Dendritic cell treated with granulocyte-macrophage colony-stimulating factor and Interleukin-4, amounts not matched to agents 40 ng/mL and 50 ng/mL, for 4 days (primary cell): ENCODE results near the gene EHD4.

Experiments
- H3K27ac Mint-ChIP-seq: one replicate; pipeline ENCODE4 v1.8.0; 2022; ENCODE audit warnings: mild to moderate bottlenecking, mixed read lengths
- H3K27me3 Mint-ChIP-seq: one replicate; pipeline ENCODE4 v1.8.0; 2022; ENCODE audit warnings: mild to moderate bottlenecking, mixed read lengths
- H3K36me3 Mint-ChIP-seq: one replicate; pipeline ENCODE4 v1.8.0; 2022; ENCODE audit warnings: low read depth, mixed read lengths
- H3K4me1 Mint-ChIP-seq: one replicate; pipeline ENCODE4 v1.8.0; 2022; ENCODE audit warnings: low read depth, mixed read lengths
- H3K4me3 Mint-ChIP-seq: one replicate; pipeline ENCODE4 v1.8.0; 2022; ENCODE audit warnings: mild to moderate bottlenecking, moderate library complexity, mixed read lengths
- H3K9me3 Mint-ChIP-seq: one replicate; pipeline ENCODE4 v1.8.0; 2022; ENCODE audit warnings: mixed read lengths
- intact Hi-C: fragments of 100-400 bp; cut with micrococcal nuclease; formaldehyde crosslinking; loops from one replicate; pipeline ENCODE4 v1.15.0; 2022

EHD4 gene

GRCh38 chr15:41980654-41981323 lies 8.4 kb upstream of the EHD4 start:
- no peaks in the 10 kb centered on the region for H3K9me3 Mint-ChIP-seq
- H3K27ac Mint-ChIP-seq: no peak overlapping the region
- intact Hi-C loops: no loop called here
- H3K36me3 Mint-ChIP-seq: no peaks in the 10 kb centered on the region
- no peaks in the 10 kb centered on the region for H3K27me3 Mint-ChIP-seq
- H3K4me1 Mint-ChIP-seq: peaks cover 13% of the 10 kb centered on the region
- no peak overlapping the region for H3K4me3 Mint-ChIP-seq

- no peaks in the 10 kb centered on the region for H3K36me3 Mint-ChIP-seq
Measured at GRCh38 chr15:41979493-41980266, 7.3 kb upstream of the EHD4 start.

GRCh38 chr15:41978534-41978933 lies 6.2 kb upstream of the EHD4 start:
- Mint-ChIP-seq H3K27ac (no peak overlapping the region), H3K4me3 (no peak overlapping the region), H3K9me3 (no peaks in the 10 kb centered on the region), H3K27me3 (no peaks in the 10 kb centered on the region), H3K36me3 (no peaks in the 10 kb centered on the region), H3K4me1 (peaks cover 27% of the 10 kb centered on the region)
- intact Hi-C loops: no loop called here

More at GRCh38 chr15:41979493-41980266, 7.3 kb upstream of the EHD4 start:
- Mint-ChIP-seq H3K27me3 (no peaks in the 10 kb centered on the region), H3K9me3 (no peaks in the 10 kb centered on the region), H3K27ac (no peak overlapping the region), H3K4me1 (peaks cover 16% of the 10 kb centered on the region), H3K4me3 (no peak overlapping the region)
- intact Hi-C loops: no loop called here

- Mint-ChIP-seq H3K9me3 (no peaks in the 10 kb centered on the region), H3K36me3 (no peaks in the 10 kb centered on the region), H3K4me1 (peaks cover 33% of the 10 kb centered on the region), H3K27me3 (no peaks in the 10 kb centered on the region), H3K27ac (no peak overlapping the region), H3K4me3 (no peak overlapping the region)
- intact Hi-C loops: no loop called here
Measured at GRCh38 chr15:41977757-41978383, 5.5 kb upstream of the EHD4 start.

GRCh38 chr15:41975669-41976068 lies 3.3 kb upstream of the EHD4 start:
- no peaks in the 10 kb centered on the region for H3K9me3 Mint-ChIP-seq
- H3K4me3 Mint-ChIP-seq: no peak overlapping the region
- no peaks in the 10 kb centered on the region for H3K27me3 Mint-ChIP-seq
- intact Hi-C loops: no loop called here
- peaks cover 14% of the 10 kb centered on the region for H3K36me3 Mint-ChIP-seq
- H3K27ac Mint-ChIP-seq: no peak overlapping the region
- H3K4me1 Mint-ChIP-seq: peaks cover 26% of the 10 kb centered on the region

DNA sequence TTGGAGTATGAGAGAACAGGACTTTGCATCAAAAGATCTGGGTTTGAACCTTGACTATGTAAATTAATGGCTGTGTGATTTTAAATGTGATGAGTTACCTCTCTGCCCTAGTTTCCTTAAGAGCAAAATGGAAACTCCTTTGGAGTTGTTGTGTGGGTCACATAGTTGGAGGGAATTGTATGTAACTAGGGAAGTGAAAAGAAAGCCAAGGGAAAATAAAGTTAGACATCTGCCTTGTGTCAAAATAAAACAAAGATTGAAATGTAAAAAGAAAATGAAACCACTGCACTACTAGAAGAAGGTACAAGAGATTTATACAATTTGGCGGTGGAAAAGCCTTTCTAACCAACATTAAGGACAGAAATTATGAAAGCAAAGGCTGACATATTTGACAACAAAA lies 1.7 kb upstream of the EHD4 start:
- intact Hi-C loops: loop anchor here (5.0 kb wide), 1 partner anchor 202 kb away; the partner anchor contains the start of gene MAPKBP1
- Mint-ChIP-seq H3K4me3 (no peak overlapping the region), H3K27ac (peak overlapping the region; percentile 93), H3K36me3 (peaks cover 25% of the 10 kb centered on the region), H3K27me3 (no peaks in the 10 kb centered on the region), H3K9me3 (no peaks in the 10 kb centered on the region), H3K4me1 (peaks cover 36% of the 10 kb centered on the region)

DNA sequence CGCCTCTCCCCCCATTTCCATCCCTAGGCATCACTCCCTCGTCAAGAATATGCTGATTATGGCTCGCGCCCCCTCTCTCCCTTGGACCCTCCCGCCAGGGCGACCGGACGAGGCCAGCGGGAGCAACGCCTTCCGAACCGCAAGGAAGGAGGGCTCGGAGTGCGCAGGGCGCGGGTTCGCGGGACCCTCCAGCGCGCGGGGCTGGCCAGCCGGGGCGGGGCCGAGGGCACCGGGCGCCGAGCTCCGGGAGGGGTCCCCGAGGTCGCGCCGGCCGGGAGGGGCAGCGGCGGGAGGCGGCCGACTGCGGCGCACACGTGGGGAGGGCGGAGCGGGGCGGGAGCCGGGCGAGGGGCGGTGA lies 483 bp downstream of the EHD4 start:
- H3K36me3 Mint-ChIP-seq: peaks cover 44% of the 10 kb centered on the region
- H3K4me1 Mint-ChIP-seq: peaks cover 57% of the 10 kb centered on the region

DNA sequence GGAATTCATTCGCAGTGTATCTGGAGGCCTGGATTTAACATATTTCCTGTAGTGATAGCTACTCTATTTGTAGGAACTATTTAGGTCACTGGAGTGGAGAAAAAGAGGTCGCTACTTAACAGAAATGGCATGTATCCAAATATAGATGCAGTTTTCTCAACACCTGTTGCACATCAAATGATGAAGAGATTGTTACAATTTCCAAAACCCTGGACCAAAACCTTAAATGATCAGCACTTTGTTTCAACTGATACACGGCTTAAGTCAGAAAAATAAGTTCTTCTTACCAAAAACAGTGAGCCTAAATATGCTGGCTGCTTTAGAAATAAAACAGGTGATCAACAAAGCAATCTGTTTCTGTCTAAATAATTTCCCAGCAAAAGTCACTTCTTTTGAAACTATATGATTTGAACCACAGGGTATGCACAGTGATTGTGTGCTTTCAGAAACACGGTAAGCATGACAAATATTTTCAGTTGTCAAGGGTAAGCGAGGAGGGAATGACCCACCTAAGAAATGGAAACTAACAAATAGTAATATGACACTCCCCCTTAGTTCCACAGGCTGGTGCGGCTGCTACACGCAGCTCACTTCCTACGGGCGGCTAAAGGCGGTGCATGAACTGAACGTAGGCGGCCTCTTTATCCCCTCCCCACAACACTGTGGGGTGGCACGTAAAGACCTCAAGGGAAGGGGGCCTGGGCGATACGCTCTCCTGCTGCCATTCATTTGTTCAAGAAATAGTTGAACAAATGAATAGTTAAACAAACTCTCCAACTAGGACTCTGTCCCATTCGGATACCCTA lies 1.1 kb downstream of the EHD4 start:
- intact Hi-C loops: loop anchor here (5.0 kb wide), 1 partner anchor 199 kb away; the partner anchor contains the start of gene MAPKBP1
- peak overlapping the region; percentile 91 for H3K4me3 Mint-ChIP-seq
- H3K27me3 Mint-ChIP-seq: no peaks in the 10 kb centered on the region
- H3K9me3 Mint-ChIP-seq: no peaks in the 10 kb centered on the region
- peak overlapping the region; percentile 93 for H3K27ac Mint-ChIP-seq
- H3K4me1 Mint-ChIP-seq: peaks cover 63% of the 10 kb centered on the region
- peaks cover 49% of the 10 kb centered on the region for H3K36me3 Mint-ChIP-seq

More for the DNA sequence above, 483 bp downstream of the EHD4 start:
- peak overlapping the region; percentile 93 for H3K27ac Mint-ChIP-seq
- intact Hi-C loops: loop anchor here (5.0 kb wide), 1 partner anchor 200 kb away; the partner anchor contains the start of gene MAPKBP1
- no peaks in the 10 kb centered on the region for H3K9me3 Mint-ChIP-seq
- H3K27me3 Mint-ChIP-seq: no peaks in the 10 kb centered on the region
- H3K4me3 Mint-ChIP-seq: peak overlapping the region; percentile 91

- intact Hi-C loops: loop anchor here (5.0 kb wide), 1 partner anchor 198 kb away; the partner anchor contains the start of gene MAPKBP1
- Mint-ChIP-seq H3K4me1 (peaks cover 71% of the 10 kb centered on the region), H3K36me3 (peaks cover 58% of the 10 kb centered on the region), H3K27me3 (no peaks in the 10 kb centered on the region), H3K27ac (peak overlapping the region; percentile 93), H3K4me3 (peak overlapping the region; percentile 91), H3K9me3 (no peaks in the 10 kb centered on the region)
Measured at GRCh38 chr15:41970456-41970855, 1.9 kb downstream of the EHD4 start.

DNA sequence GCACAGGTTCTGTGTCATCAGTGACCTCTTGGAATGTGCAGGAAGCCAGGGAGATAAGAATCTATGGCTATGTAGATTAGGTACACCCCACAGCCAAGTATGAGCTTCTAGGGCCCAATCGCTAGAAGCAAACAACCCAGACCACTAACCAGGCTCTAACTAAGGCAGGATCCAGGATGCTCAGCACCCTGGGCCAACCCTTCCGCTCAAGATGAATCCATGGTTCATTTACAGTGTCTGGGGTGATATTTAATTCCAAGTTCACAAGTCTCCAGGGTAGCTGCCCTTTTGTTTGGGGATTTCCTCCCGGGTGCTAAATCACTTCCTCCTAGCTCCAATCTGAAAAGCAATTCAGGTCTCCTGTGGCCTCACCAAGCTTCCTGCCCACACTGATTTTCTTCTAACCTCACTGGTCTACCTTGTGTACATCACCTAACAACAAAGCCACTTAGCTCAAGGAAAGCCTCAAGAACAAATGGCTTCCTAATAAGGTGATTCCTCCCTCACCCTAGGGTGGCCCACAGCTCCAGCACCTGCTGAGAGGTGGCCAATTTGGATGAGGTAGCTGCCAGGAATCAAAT lies 2.4 kb downstream of the EHD4 start:
- intact Hi-C loops: loop anchor here (2.0 to 5.0 kb wide), 3 partner anchors 39 to 198 kb away; partner anchors contain the start of gene MAPKBP1
- Mint-ChIP-seq H3K9me3 (no peaks in the 10 kb centered on the region), H3K4me1 (peaks cover 75% of the 10 kb centered on the region), H3K36me3 (peaks cover 62% of the 10 kb centered on the region), H3K27ac (peak overlapping the region; percentile 93), H3K27me3 (no peaks in the 10 kb centered on the region), H3K4me3 (peak overlapping the region; percentile 91)

GRCh38 chr15:41968701-41969100 lies 3.7 kb downstream of the EHD4 start:
- Mint-ChIP-seq H3K27me3 (no peaks in the 10 kb centered on the region), H3K4me1 (peaks cover 63% of the 10 kb centered on the region), H3K36me3 (peaks cover 69% of the 10 kb centered on the region), H3K9me3 (no peaks in the 10 kb centered on the region), H3K4me3 (peak overlapping the region; percentile 91), H3K27ac (peak overlapping the region; percentile 93)
- intact Hi-C loops: loop anchor here (2.0 to 5.0 kb wide), 2 partner anchors 38 to 51 kb away; no protein-coding TSS in a partner anchor

DNA sequence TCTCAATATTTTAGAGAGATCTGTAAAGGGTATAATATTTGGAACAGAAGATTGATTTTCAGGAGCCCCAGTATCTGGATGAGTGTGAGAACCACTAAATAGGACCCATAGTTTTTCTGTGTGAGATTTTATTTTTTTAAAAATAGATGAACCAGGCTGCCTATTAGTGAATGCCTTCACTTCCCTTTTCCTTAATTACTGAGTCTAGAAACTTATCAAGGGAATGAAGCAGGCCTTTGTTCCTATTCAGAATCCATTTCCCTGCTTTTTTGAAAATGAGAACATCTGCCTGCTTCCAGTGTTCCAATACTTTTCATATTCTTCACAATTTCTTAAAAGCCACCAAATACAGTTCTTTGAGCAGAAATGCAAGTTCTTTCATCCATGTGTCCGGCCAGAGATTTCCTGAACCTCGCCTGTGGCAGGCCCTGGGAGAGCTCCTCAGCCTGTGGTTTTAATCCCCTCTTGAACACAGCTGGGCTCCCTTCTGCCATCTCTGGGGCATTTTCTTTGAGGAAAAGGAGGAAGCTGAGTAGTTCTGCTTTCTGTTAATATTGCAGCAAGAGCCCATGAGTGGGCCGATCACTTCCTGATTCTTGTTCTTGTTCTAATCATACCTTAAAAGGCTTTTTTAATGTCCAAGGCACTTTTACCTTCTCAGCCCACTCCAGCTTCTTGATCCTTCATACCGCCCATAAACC lies 4.7 kb downstream of the EHD4 start:
- no peaks in the 10 kb centered on the region for H3K27me3 Mint-ChIP-seq
- peak overlapping the region; percentile 93 for H3K27ac Mint-ChIP-seq
- H3K36me3 Mint-ChIP-seq: peaks cover 78% of the 10 kb centered on the region
- H3K9me3 Mint-ChIP-seq: no peaks in the 10 kb centered on the region
- peaks cover 53% of the 10 kb centered on the region for H3K4me1 Mint-ChIP-seq
- H3K4me3 Mint-ChIP-seq: peak overlapping the region; percentile 70
- intact Hi-C loops: loop anchor here (2.0 to 5.0 kb wide), 2 partner anchors 37 to 50 kb away; no protein-coding TSS in a partner anchor
